HG03280 (cell line): ENCODE measurements around the gene SLX9.

Source experiments
- ATAC-seq: cut with Tn5 transposase; IDR thresholded peaks from one replicate; pipeline ENCODE4 v1.9.1; 2021; ENCODE audit warnings: mild to moderate bottlenecking, moderate library complexity; ENCODE audit not compliant: unreplicated experiment

The SLX9 gene

GRCh38 chr21:44988607-44989536 lies 49.0 kb downstream of the SLX9 start:
- ATAC-seq, result no peak

DNA sequence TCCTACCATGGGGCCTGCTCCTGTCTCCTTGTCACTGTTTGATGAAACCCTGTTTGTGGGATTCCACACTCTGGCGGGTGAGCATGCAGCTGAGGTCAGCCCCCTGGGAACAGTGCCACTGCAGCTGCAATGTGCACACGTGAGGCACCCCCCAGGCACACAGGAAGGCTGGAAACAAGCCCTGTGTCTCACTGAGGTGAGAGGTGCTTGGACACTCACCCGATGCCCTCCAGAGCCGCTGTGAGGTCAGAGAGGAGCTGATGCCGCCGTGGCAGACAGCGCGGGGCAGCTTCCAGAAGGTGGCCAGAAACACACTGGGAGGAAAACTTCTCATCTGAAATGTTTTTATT lies 49.7 kb downstream of the SLX9 start:
- no peak for ATAC-seq

GRCh38 chr21:44989943-44990780 lies 50.3 kb downstream of the SLX9 start:
- ATAC-seq, result no peak

- no peak for ATAC-seq
These were observed 51.1 kb downstream of the SLX9 start for GRCh38 chr21:44990921-44991320.

DNA sequence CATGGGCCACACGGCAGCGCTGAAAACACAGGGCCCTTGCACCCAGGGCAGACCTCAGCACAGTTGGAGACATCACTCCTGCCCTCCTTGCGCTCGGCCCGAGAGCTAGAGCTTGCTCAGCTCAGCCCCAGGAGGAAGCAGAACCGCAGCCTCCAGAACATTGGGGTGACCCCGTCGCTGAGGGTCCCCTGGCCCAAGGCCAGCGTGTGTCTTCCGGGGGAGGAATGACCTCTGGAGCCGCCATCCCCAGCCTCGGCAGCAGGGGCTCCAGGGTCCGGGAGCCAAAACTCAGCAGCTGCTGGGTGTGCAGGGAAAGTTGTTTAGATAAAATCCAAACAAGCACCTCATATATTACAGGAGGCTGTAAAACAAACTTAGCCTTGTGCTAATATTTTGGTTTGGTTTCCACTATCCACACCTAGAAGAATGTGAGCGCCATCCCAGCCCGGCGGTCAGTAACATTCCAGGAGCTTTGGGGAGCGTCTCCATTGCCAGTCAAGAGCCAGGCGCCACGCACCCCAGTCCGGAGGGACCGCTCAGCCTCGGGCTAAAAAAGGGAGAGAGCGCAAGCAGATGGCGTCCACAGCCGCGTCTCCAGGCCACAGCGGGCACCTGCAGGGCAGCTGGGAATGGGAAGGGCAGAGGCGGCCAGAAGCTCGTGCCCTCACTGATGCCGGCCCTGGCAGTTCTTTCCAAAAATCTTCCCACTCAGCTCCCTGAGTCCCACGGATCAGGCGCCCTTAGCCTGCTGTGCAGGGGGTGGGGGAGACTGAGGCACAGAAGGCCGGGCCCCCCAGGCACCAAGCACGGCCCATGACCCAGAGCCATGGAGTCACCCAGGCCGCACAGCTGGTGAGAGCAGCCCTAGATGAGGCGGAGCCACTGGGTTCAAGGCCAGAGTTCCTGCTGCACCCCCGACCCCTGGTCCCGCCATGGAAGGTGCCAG lies 52.0 kb downstream of the SLX9 start:
- ATAC-seq, result no peak

DNA sequence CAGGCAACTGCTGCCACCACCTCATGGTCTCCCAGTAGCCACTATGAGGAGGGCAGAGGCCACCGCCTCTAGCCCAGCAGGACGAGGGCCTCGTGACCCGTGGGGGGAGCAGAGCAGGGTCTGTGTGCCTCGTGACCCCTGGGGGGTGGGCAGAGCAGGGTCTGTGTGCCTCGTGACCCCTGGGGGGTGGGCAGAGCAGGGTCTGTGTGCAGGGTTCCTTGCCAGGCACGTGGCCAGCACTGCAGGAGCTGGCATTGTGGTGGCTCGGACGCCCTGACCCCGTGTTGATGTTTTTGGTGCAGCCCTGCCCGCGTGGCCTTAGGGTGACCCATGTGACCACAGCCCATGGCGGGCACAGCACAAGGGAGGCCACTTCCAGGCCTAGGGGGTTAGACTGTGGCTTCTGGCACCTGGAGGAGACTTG lies 52.8 kb downstream of the SLX9 start:
- ATAC-seq, result no peak

- ATAC-seq, result no peak
These were observed 53.7 kb downstream of the SLX9 start for GRCh38 chr21:44993321-44994046.

GRCh38 chr21:44994047-44994694 lies 54.3 kb downstream of the SLX9 start:
- ATAC-seq, result no peak

DNA sequence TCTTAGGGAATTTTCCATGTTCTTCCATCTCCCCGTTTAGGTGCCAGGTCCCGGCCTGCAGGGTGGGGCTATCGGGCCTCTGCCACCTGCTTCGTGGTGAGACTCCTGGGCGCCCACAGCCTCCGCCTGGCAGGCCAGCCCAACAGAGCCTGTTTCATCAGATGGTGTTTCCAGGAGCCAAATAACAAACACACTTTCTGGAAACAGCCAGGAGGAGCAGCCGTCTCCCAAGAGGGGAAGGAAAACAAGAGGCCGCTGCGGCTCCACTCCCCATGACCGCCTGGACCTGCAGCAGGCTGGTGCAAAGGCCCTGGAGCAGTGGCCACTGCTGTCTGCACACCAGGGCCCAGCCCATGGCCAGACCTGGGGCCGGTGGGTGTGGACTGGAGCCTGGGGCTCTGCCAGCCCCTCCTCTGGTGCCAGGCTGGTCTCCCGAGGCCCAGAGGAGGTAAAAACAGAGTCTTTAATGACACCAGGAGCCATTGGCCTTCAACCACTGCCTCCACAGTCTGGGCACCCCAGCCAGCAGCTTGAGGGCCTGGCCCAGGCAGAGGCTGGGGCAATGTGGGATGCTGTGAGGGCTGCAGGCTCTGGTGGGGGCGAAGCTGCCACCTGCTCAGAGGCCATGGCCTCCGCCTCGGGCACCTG lies 55.0 kb downstream of the SLX9 start:
- no peak for ATAC-seq

GRCh38 chr21:44995343-44995941 lies 55.6 kb downstream of the SLX9 start:
- no peak for ATAC-seq

GRCh38 chr21:44996096-44996495 lies 56.3 kb downstream of the SLX9 start:
- no peak for ATAC-seq

DNA sequence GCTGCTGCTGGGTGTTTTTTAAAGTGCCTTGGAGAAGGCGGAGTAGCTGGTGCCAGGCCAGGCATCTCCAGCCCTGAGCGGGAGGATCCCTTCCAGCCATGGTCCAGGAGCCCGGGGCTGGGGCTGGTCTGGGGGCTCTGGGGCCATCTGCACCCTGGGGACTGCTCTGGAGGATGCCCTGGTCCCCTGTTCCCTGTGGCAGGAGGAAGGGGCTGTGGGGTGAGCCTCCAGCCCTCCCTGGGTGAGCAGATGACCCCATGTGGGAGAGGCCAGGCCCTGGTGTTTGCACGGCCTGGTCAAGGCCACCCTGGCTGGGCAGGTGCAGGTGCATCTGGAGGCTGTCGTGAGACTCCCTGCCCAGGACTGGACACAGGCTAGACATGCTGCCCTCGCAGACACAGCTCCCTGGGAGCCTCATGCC lies 56.7 kb downstream of the SLX9 start:
- no peak for ATAC-seq

DNA sequence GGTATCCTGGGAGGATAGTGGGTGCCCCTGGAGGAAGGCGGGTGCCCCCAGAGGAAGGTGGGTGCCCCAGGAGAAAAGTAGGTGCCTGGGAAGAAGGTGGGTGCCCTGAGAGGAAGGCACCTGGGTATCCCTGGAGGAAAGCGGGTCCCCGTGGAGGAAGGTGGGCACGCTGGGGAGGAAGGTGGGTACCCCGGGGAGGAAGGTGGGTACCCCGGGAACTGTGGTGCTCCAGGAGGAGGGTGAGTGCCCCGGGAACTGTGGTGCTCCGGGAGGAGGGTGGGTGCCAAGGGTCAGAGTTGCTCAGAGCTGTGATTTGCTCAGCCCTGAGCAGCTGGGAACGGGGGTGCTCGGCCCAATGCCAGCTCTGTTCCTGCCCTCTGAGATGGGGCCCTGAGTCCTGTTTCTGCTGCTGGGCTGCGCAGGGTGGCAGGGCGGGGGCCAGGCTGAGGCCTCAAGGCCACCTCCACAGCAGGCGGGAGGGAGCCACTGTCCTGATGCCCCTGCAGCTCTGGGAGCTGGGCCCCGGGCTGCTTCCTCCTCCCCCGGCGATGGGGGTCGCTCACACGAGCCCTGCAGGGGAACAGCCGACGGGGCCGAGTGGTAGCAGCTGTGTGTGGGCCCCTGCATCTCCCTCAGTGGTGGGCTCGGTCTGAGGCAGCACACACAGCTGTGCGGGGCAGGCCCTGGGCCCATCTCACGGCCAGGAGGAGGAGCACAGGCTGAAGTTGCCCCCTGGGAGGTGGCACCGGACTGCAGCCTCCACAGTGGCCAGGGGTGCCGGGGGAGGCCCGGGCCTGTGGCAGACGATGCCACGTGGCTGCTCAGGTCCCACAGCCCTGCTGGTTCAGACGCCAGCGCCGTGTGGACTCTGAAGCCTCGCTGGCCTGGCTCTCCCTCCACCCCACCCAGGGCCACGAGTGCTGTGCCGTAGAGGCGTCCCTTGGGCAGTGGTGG lies 57.4 kb downstream of the SLX9 start:
- no peak for ATAC-seq

DNA sequence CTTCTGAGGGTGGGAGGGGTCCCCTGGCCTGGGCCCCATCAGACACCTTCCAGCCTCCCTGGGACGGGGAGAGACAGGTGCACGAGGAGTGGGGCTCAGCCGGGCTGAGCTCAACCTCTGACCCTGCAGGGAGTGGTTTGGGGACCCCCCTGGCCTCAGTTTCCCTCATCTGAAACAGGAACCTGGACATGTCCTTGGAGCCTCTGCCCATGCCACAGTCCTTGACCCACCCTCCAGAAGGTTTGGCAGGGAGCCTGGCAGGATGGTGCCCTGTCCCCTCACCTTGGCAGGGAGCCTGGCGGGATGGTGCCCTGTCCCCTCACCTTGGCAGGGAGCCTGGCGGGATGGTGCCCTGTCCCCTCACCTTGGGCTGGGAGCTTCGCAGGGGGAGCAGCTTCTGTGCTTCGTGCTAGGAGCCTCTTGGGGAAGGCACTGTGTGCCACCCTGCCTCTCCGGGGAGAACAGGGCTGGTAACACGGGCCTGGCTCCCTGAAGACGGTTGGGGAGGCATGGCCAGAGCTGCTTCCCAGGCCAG lies 58.3 kb downstream of the SLX9 start:
- no peak for ATAC-seq

GRCh38 chr21:44998621-44999427 lies 59.0 kb downstream of the SLX9 start:
- no peak for ATAC-seq

DNA sequence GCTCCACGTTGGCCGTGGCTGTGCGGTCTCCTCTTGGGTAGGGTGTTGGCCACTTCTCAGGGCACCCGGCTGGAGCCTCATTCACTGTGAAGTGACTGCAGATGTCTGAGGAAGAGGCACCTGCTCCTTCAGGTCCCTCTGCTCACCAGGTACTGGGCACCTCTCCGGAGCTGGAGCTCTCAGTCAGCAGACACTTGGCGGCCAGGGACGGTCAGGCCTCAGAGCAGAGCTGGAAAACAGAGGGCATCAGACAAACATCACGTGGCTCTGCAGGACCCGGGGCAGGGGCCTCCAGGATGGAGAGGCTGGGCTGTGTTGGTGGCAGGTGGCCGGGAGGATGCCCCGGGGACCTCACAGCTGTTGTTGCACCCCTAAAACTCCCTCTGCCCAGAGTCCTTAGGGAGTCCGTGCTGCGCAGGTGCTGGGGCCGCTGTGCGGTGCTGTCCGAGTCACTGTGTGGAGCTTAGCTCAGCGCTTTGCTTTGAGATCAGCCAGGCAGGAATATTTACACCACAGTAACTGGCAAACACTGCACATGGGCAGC lies 59.7 kb downstream of the SLX9 start:
- ATAC-seq, result no peak
